GM18951 (cell line): ENCODE results near the gene LARP4B.

Experiments
- POLR2A ChIP-seq: IDR thresholded peaks from 4 replicates; pipeline ENCODE4 v1.6.1; 2011; ENCODE audit warnings: mild to moderate bottlenecking; ENCODE audit not compliant: insufficient read length, insufficient read depth; ENCODE audit errors: extremely low read depth
- in situ Hi-C: fragments of 300-500 bp; cut with MboI; formaldehyde crosslinking; loops from one replicate; pipeline ENCODE4 v1.12.0; 2022; ENCODE audit warnings: low sequenced_read_pairs, mixed read lengths, inconsistent platforms; ENCODE audit not compliant: unreplicated experiment

Gene LARP4B

GRCh38 chr10:782751-783648 lies 148.5 kb downstream of the LARP4B start:
- in situ Hi-C loops, result no loop called here
- no peak for TF ChIP-seq POLR2A

GRCh38 chr10:780536-781524 lies 150.7 kb downstream of the LARP4B start:
- no peak for TF ChIP-seq POLR2A
- in situ Hi-C loops, result no loop called here

- in situ Hi-C loops, result no loop called here
- no peak for TF ChIP-seq POLR2A
Measured at GRCh38 chr10:778626-779330, 152.7 kb downstream of the LARP4B start.

GRCh38 chr10:777913-778479 lies 153.5 kb downstream of the LARP4B start:
- no peak for TF ChIP-seq POLR2A
- in situ Hi-C loops, result no loop called here

GRCh38 chr10:776772-777171 lies 154.7 kb downstream of the LARP4B start:
- in situ Hi-C loops, result no loop called here
- no peak for TF ChIP-seq POLR2A

GRCh38 chr10:775245-776075 lies 156.0 kb downstream of the LARP4B start:
- in situ Hi-C loops, result no loop called here
- no peak for TF ChIP-seq POLR2A

GRCh38 chr10:774661-775244 lies 156.8 kb downstream of the LARP4B start:
- in situ Hi-C loops, result no loop called here
- TF ChIP-seq POLR2A, result no peak

GRCh38 chr10:774223-774622 lies 157.3 kb downstream of the LARP4B start:
- in situ Hi-C loops, result no loop called here
- no peak for TF ChIP-seq POLR2A

GRCh38 chr10:773562-774161 lies 157.8 kb downstream of the LARP4B start:
- no peak for TF ChIP-seq POLR2A
- in situ Hi-C loops, result no loop called here

- in situ Hi-C loops, result no loop called here
- no peak for TF ChIP-seq POLR2A
Measured at GRCh38 chr10:772227-772637, 159.3 kb downstream of the LARP4B start.

- no peak for TF ChIP-seq POLR2A
- in situ Hi-C loops, result no loop called here
Measured at GRCh38 chr10:771647-772046, 159.9 kb downstream of the LARP4B start.
